Naive B cell (primary cell): ENCODE measurements around the gene GPNMB. TPM values are rescaled to one million over a fixed set of nuclear protein-coding genes. Genes with fewer than 3 reads are reported as not detected.

ENCODE experiments used
- ATAC-seq, 2 donors: fragments of 150-1000 bp; cut with Tn5 transposase; 2 replicates each; pipeline ENCODE4 v1.10.0; 2021; ENCODE audit warnings: low read depth in 2 of 2, mild to moderate bottlenecking in 2 of 2, moderate library complexity in 2 of 2
- DNase-seq: peaks from one replicate; pipeline ENCODE4 v3.0.0; 2022
- H3K27ac Mint-ChIP-seq, 6 donors: one replicate each; pipeline ENCODE4 v1.8.0; 2020 to 2022; ENCODE audit warnings: mild to moderate bottlenecking in 6 of 6, mixed read lengths in 6 of 6, moderate library complexity in 5 of 6, inconsistent platforms in 2 of 6
- H3K27me3 Mint-ChIP-seq, 3 donors: one replicate each; pipeline ENCODE4 v1.8.0; 2021 to 2022; ENCODE audit warnings: mixed read lengths in 3 of 3, mild to moderate bottlenecking in 1 of 3
- H3K36me3 Mint-ChIP-seq, 2 donors: one replicate each; pipeline ENCODE4 v1.8.0; 2020 to 2022; ENCODE audit warnings: mixed read lengths in 2 of 2, inconsistent platforms in 1 of 2, mild to moderate bottlenecking in 1 of 2
- H3K4me1 Mint-ChIP-seq, 3 donors: one replicate each; pipeline ENCODE4 v1.8.0; 2020 to 2022; ENCODE audit warnings: mixed read lengths in 3 of 3, inconsistent platforms in 1 of 3, mild to moderate bottlenecking in 1 of 3, moderate library complexity in 1 of 3
- H3K4me3 Mint-ChIP-seq, 8 donors: one replicate each; pipeline ENCODE4 v1.8.0; 2020 to 2022; ENCODE audit warnings: mild to moderate bottlenecking in 8 of 8, mixed read lengths in 8 of 8, moderate library complexity in 8 of 8, inconsistent platforms in 2 of 8
- H3K9me3 Mint-ChIP-seq, 7 donors: one replicate each; pipeline ENCODE4 v1.8.0; 2020 to 2022; ENCODE audit warnings: mixed read lengths in 7 of 7, mild to moderate bottlenecking in 5 of 7, inconsistent platforms in 2 of 7, moderate library complexity in 1 of 7
- polyA plus RNA-seq, 6 donors: library from polyadenylated mRNA; unstranded; fragments of 300-500 nt; fragmentation: Illumina TruSeq; gene quantifications; one replicate each; pipeline ENCODE4 v1.2.3, GENCODE V29; 2021; ENCODE audit warnings: low read depth in 6 of 6

The GPNMB gene
- polyA plus RNA-seq, 6 donors from 2014 or later = not detected

GRCh38 chr7:23284871-23285270 is 38.3 kb downstream of the GPNMB start:
- Mint-ChIP-seq H3K4me1 (no peaks in the 10 kb centered on the region), H3K27ac (no peak overlapping the region), H3K36me3 (no peaks in the 10 kb centered on the region), H3K27me3 (no peaks in the 10 kb centered on the region), H3K9me3 (peaks cover 0 to 4% (median 0%) of the 10 kb centered on the region in 7 donors), H3K4me3 (no peak overlapping the region)
- no peak for ATAC-seq
- DNase-seq = no peak

- Mint-ChIP-seq H3K4me1 (no peaks in the 10 kb centered on the region), H3K36me3 (no peaks in the 10 kb centered on the region), H3K27ac (peak overlapping the region in 2 of 6 donors; percentile 36 to 80), H3K4me3 (no peak overlapping the region), H3K27me3 (peaks cover 0 to 2% (median 0%) of the 10 kb centered on the region in 3 donors), H3K9me3 (peaks cover 0 to 4% (median 0%) of the 10 kb centered on the region in 7 donors)
- no peak for ATAC-seq
- DNase-seq = no peak
Observed at GRCh38 chr7:23285657-23286646, 39.4 kb downstream of the GPNMB start.

- DNase-seq (no peak), ATAC-seq (no peak)
- Mint-ChIP-seq H3K4me1 (no peaks in the 10 kb centered on the region), H3K27ac (peak overlapping the region in 1 of 6 donors; percentile 66), H3K4me3 (no peak overlapping the region), H3K27me3 (peaks cover 3 to 12% (median 7%) of the 10 kb centered on the region in 3 donors), H3K9me3 (peaks cover 0 to 4% (median 0%) of the 10 kb centered on the region in 7 donors), H3K36me3 (no peaks in the 10 kb centered on the region)
Observed at GRCh38 chr7:23287612-23288011, 41.0 kb downstream of the GPNMB start.

GRCh38 chr7:23290993-23291392 is 44.4 kb downstream of the GPNMB start:
- ATAC-seq = no peak
- no peaks in the 10 kb centered on the region for H3K4me1 Mint-ChIP-seq
- H3K4me3 Mint-ChIP-seq = no peak overlapping the region
- H3K9me3 Mint-ChIP-seq = no peaks in the 10 kb centered on the region
- peaks cover 9 to 17% (median 14%) of the 10 kb centered on the region in 3 donors for H3K27me3 Mint-ChIP-seq
- H3K27ac Mint-ChIP-seq = no peak overlapping the region
- no peaks in the 10 kb centered on the region for H3K36me3 Mint-ChIP-seq
- DNase-seq = no peak

DNA sequence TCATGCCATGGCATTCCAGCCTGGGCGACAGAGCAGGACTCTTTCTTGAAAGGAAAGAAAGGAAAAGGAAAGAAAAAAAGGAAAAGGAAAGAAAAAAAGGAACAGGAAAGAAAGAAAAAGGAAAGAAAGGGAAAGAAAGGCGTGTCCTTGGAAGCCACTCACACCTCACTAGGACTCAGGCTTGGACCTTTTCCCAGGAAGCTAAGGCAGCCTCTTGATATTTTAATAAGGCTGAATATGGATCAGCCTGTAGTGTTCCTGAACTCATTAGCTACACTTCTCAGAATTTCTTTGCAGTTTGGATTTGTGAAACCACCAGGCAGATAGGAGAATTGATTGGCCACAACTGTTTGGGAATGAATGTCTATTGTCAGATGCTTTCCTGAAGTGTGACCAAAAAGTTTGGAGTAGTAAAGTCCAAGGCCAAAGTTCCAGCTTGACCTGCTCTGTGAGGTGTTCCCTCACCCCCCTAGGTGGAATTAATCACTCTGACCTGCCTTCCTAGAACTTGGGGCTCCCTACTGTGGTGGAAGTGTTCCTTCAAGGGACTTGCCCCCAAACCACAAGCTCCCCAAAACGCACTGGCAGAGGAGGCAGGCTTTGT is 45.5 kb downstream of the GPNMB start:
- peaks cover 9 to 27% (median 20%) of the 10 kb centered on the region in 3 donors for H3K27me3 Mint-ChIP-seq
- DNase-seq = no peak
- no peaks in the 10 kb centered on the region for H3K4me1 Mint-ChIP-seq
- no peaks in the 10 kb centered on the region for H3K36me3 Mint-ChIP-seq
- H3K9me3 Mint-ChIP-seq = no peaks in the 10 kb centered on the region
- no peak overlapping the region for H3K27ac Mint-ChIP-seq
- no peak overlapping the region for H3K4me3 Mint-ChIP-seq
- ATAC-seq = no peak

DNA sequence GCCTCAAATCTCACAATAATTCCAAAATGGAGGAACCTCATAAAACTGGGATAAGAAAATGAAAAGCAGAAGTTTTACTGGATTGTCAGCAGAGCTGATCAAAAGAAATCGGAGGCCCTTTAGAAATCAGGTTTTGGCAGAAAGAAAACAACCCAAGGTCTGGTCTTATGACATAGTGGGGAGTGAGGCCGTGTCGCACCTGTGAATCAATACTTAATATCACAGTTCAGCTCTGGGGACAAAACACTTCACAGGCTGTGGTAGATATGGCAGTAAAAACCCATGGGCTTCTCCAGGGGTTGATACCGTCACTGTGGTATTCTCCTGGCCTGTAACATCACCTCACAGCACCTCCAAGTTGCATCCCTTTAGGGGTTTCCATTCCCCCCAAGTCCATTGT is 46.0 kb downstream of the GPNMB start:
- ATAC-seq (no peak), DNase-seq (no peak)
- Mint-ChIP-seq H3K36me3 (peaks cover 0 to 2% of the 10 kb centered on the region in 2 donors), H3K4me1 (peaks cover 0 to under 1% (median 0%) of the 10 kb centered on the region in 3 donors), H3K9me3 (no peaks in the 10 kb centered on the region), H3K4me3 (no peak overlapping the region), H3K27ac (no peak overlapping the region), H3K27me3 (peaks cover 9 to 27% (median 20%) of the 10 kb centered on the region in 3 donors)

GRCh38 chr7:23293500-23294073 is 47.0 kb downstream of the GPNMB start:
- DNase-seq (no peak), ATAC-seq (no peak)
- H3K36me3 Mint-ChIP-seq = peaks cover 0 to 8% of the 10 kb centered on the region in 2 donors
- peaks cover 0 to 6% (median 5%) of the 10 kb centered on the region in 3 donors for H3K4me1 Mint-ChIP-seq
- H3K27ac Mint-ChIP-seq = no peak overlapping the region
- no peak overlapping the region for H3K4me3 Mint-ChIP-seq
- H3K27me3 Mint-ChIP-seq = peaks cover 9 to 27% (median 20%) of the 10 kb centered on the region in 3 donors
- H3K9me3 Mint-ChIP-seq = peaks cover 0 to 5% (median 0%) of the 10 kb centered on the region in 7 donors

- peaks cover 9 to 27% (median 20%) of the 10 kb centered on the region in 3 donors for H3K27me3 Mint-ChIP-seq
- ATAC-seq (no peak), DNase-seq (no peak)
- peak overlapping the region in 1 of 6 donors; percentile 28 for H3K27ac Mint-ChIP-seq
- H3K9me3 Mint-ChIP-seq = peaks cover 0 to 5% (median 0%) of the 10 kb centered on the region in 7 donors
- peaks cover 0 to 8% of the 10 kb centered on the region in 2 donors for H3K36me3 Mint-ChIP-seq
- H3K4me1 Mint-ChIP-seq = peaks cover 12 to 16% (median 13%) of the 10 kb centered on the region in 3 donors
- H3K4me3 Mint-ChIP-seq = peak overlapping the region in 1 of 8 donors; percentile 21
Observed at GRCh38 chr7:23294549-23295400, 48.2 kb downstream of the GPNMB start.

- peaks cover 0 to 5% (median 0%) of the 10 kb centered on the region in 7 donors for H3K9me3 Mint-ChIP-seq
- peaks cover 9 to 27% (median 20%) of the 10 kb centered on the region in 3 donors for H3K27me3 Mint-ChIP-seq
- ATAC-seq = no peak
- H3K4me3 Mint-ChIP-seq = no peak overlapping the region
- H3K4me1 Mint-ChIP-seq = peaks cover 17 to 21% (median 19%) of the 10 kb centered on the region in 3 donors
- peaks cover 0 to 8% of the 10 kb centered on the region in 2 donors for H3K36me3 Mint-ChIP-seq
- H3K27ac Mint-ChIP-seq = peak overlapping the region in 1 of 6 donors; percentile 28
- no peak for DNase-seq
Observed at GRCh38 chr7:23295401-23295697, 48.8 kb downstream of the GPNMB start.

DNA sequence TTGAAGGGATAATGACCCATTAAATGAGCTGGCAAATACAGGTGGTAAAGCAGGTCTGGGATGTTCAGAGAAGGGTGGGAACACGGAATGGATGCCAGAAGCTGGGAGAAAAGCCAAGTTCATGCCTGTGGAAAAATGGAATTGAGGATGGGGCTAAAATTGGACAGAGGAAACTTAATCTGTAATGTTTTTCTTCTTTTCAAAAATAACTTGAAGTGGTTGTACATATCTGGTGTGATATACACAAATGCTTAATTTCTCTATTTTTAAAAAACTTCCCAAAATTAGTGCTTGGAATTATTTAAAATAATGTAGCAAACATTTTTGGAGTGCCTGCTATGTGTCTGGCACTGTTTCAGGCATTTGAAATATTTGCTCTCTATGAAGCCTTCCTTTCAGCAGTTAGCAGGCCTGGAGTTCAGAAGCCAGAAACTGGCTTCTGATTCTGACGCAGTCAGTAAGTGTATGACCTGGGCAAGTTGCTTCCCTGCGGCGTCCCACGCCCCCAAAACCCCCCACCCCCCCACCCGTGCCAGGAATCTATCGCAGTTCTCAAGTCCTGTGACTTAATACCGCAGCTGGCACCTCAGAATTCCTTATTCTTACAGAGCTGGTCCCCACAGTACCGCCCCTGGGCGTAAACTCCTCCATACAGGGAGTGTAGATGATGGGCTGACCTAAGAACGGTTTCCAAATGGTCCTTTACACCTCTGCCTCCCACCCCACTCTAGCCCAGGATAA is 51.7 kb downstream of the GPNMB start:
- DNase-seq (no peak), ATAC-seq (no peak)
- peaks cover 0 to 5% (median 0%) of the 10 kb centered on the region in 7 donors for H3K9me3 Mint-ChIP-seq
- peaks cover 5 to 12% (median 12%) of the 10 kb centered on the region in 3 donors for H3K27me3 Mint-ChIP-seq
- H3K36me3 Mint-ChIP-seq = peaks cover 11 to 25% of the 10 kb centered on the region in 2 donors
- H3K4me3 Mint-ChIP-seq = peak overlapping the region; percentile 87 to 96 (median 91)
- peak overlapping the region; percentile 93 to 98 (median 96) for H3K27ac Mint-ChIP-seq
- H3K4me1 Mint-ChIP-seq = peaks cover 38 to 46% (median 39%) of the 10 kb centered on the region in 3 donors

GRCh38 chr7:23298885-23299769 is 52.6 kb downstream of the GPNMB start, which contains the start of gene MALSU1:
Gene MALSU1, plus strand, starts transcription at chr7:23299339. Its CDS starts 14 bp downstream, at chr7:23299353.
- H3K9me3 Mint-ChIP-seq = peaks cover 0 to 5% (median 0%) of the 10 kb centered on the region in 7 donors
- peak within 1 kb of the TSS; percentile 93 to 98 (median 96) for H3K27ac Mint-ChIP-seq
- DNase-seq (peak; percentile 94), ATAC-seq (peak; percentile 98)
- H3K4me3 Mint-ChIP-seq = peak within 1 kb of the TSS; percentile 87 to 96 (median 91)
- peaks cover 38 to 54% (median 40%) of the 10 kb centered on the region in 3 donors for H3K4me1 Mint-ChIP-seq
- peaks cover 5 to 12% (median 12%) of the 10 kb centered on the region in 3 donors for H3K27me3 Mint-ChIP-seq
- H3K36me3 Mint-ChIP-seq = peaks cover 12 to 26% of the 10 kb centered on the region in 2 donors
